SJCRH30 (cell line): ENCODE data around the gene PNPLA2. TPM values are rescaled to one million over a fixed set of nuclear protein-coding genes. Genes with fewer than 3 reads are reported as not detected.

Experiments used
- DNase-seq, 2 experiments: peaks; one replicate each; pipeline ENCODE4 v3.0.0-alpha.2; 2015 to 2020
- H3K27ac ChIP-seq: fragments of 250-450 bp; sonication (Bioruptor Pico); 2 replicates; pipeline ENCODE4 v1.5.1; 2020; ENCODE audit warnings: mild to moderate bottlenecking, moderate library complexity
- H3K27me3 ChIP-seq: fragments of 250-450 bp; sonication (Bioruptor Pico); 2 replicates; pipeline ENCODE4 v1.5.1; 2020; ENCODE audit warnings: mild to moderate bottlenecking, moderate library complexity
- H3K36me3 ChIP-seq: fragments of 250-450 bp; sonication (Bioruptor Pico); 2 replicates; pipeline ENCODE4 v1.5.1; 2020; ENCODE audit warnings: mild to moderate bottlenecking, moderate library complexity
- H3K4me1 ChIP-seq: fragments of 250-450 bp; sonication (Bioruptor Pico); 2 replicates; pipeline ENCODE4 v1.5.1; 2020; ENCODE audit warnings: mild to moderate bottlenecking, moderate library complexity
- H3K4me3 ChIP-seq: fragments of 250-450 bp; sonication (Bioruptor Pico); 2 replicates; pipeline ENCODE4 v1.5.1; 2020; ENCODE audit warnings: mild to moderate bottlenecking, moderate library complexity
- H3K9me3 ChIP-seq: fragments of 250-450 bp; sonication (Bioruptor Pico); replicated peaks from 2 replicates; pipeline ENCODE4 v1.5.1; 2020; ENCODE audit warnings: mild to moderate bottlenecking, moderate library complexity
- total RNA-seq: library from RNA; depleted of rRNA; stranded (reverse); fragments of >200 nt; shearing (Covaris generic); gene quantifications from 2 replicates; pipeline ENCODE4 v1.2.3, GENCODE V29; 2014; rRNA removed

PNPLA2 gene
- total RNA-seq = 16.5 and 19.6 TPM in 2 replicates

- Histone ChIP-seq H3K4me3 (peak within 1 kb of the TSS; percentile 89), H3K27me3 (no peaks in the 10 kb centered on the region), H3K9me3 (no peaks in the 10 kb centered on the region), H3K4me1 (peaks cover 19% of the 10 kb centered on the region), H3K36me3 (peaks cover 10% of the 10 kb centered on the region; the same call in 1 of the 2 replicates), H3K27ac (peak within 1 kb of the TSS; percentile 41; the same call in 1 of the 2 replicates)
- no peak for DNase-seq
Observed at GRCh38 chr11:818396-819128, at the start of gene PNPLA2. TSS of gene PNPLA2 (plus strand) at chr11:818914. CDS start at chr11:819719, 805 bp downstream.

GRCh38 chr11:769887-770641, 48.6 kb upstream of the PNPLA2 start:
- no peak for DNase-seq

GRCh38 chr11:770642-771616, 47.8 kb upstream of the PNPLA2 start:
- no peaks in the 10 kb centered on the region for H3K27me3 ChIP-seq
- no peak overlapping the region for H3K27ac ChIP-seq
- peaks cover 19% of the 10 kb centered on the region; the same call in 1 of the 2 replicates for H3K4me1 ChIP-seq
- no peak for DNase-seq
- peaks cover 24% of the 10 kb centered on the region for H3K36me3 ChIP-seq
- no peaks in the 10 kb centered on the region for H3K9me3 ChIP-seq
- H3K4me3 ChIP-seq = no peak overlapping the region

More at GRCh38 chr11:769887-770641, 48.6 kb upstream of the PNPLA2 start:
- Histone ChIP-seq H3K4me1 (peaks cover 13% of the 10 kb centered on the region; the same call in 1 of the 2 replicates), H3K4me3 (no peak overlapping the region), H3K9me3 (no peaks in the 10 kb centered on the region), H3K36me3 (peaks cover 29% of the 10 kb centered on the region), H3K27ac (no peak overlapping the region), H3K27me3 (no peaks in the 10 kb centered on the region)

GRCh38 chr11:771617-772204, 47.0 kb upstream of the PNPLA2 start:
- Histone ChIP-seq H3K27me3 (no peaks in the 10 kb centered on the region), H3K4me1 (peaks cover 19% of the 10 kb centered on the region; the same call in 1 of the 2 replicates), H3K27ac (no peak overlapping the region), H3K4me3 (no peak overlapping the region), H3K9me3 (no peaks in the 10 kb centered on the region), H3K36me3 (peaks cover 20% of the 10 kb centered on the region; the same call in 1 of the 2 replicates)
- DNase-seq = no peak

GRCh38 chr11:772429-773390, 46.0 kb upstream of the PNPLA2 start:
- peak; percentile 66 to 70 for DNase-seq
- Histone ChIP-seq H3K36me3 (peaks cover 20% of the 10 kb centered on the region; the same call in 1 of the 2 replicates), H3K27me3 (no peaks in the 10 kb centered on the region), H3K4me3 (no peak overlapping the region), H3K9me3 (no peaks in the 10 kb centered on the region), H3K4me1 (peaks cover 19% of the 10 kb centered on the region; the same call in 1 of the 2 replicates), H3K27ac (peak overlapping the region; percentile 71)

GRCh38 chr11:773425-773824, 45.3 kb upstream of the PNPLA2 start:
- Histone ChIP-seq H3K4me1 (peaks cover 19% of the 10 kb centered on the region; the same call in 1 of the 2 replicates), H3K27me3 (no peaks in the 10 kb centered on the region), H3K4me3 (no peak overlapping the region), H3K27ac (peak overlapping the region; percentile 71), H3K36me3 (peaks cover 20% of the 10 kb centered on the region; the same call in 1 of the 2 replicates), H3K9me3 (no peaks in the 10 kb centered on the region)
- no peak for DNase-seq

- H3K27me3 ChIP-seq = no peaks in the 10 kb centered on the region
- peak overlapping the region; percentile 71 for H3K27ac ChIP-seq
- H3K36me3 ChIP-seq = peaks cover 20% of the 10 kb centered on the region; the same call in 1 of the 2 replicates
- H3K4me3 ChIP-seq = no peak overlapping the region
- no peaks in the 10 kb centered on the region for H3K9me3 ChIP-seq
- DNase-seq = no peak
- H3K4me1 ChIP-seq = peaks cover 19% of the 10 kb centered on the region; the same call in 1 of the 2 replicates
Observed at GRCh38 chr11:773830-774229, 44.9 kb upstream of the PNPLA2 start.

- no peak overlapping the region for H3K27ac ChIP-seq
- peaks cover 20% of the 10 kb centered on the region; the same call in 1 of the 2 replicates for H3K36me3 ChIP-seq
- no peak overlapping the region for H3K4me3 ChIP-seq
- no peaks in the 10 kb centered on the region for H3K27me3 ChIP-seq
- no peak for DNase-seq
- H3K9me3 ChIP-seq = no peaks in the 10 kb centered on the region
- H3K4me1 ChIP-seq = peaks cover 19% of the 10 kb centered on the region; the same call in 1 of the 2 replicates
Observed at GRCh38 chr11:774873-775592, 43.7 kb upstream of the PNPLA2 start.

- H3K36me3 ChIP-seq = peaks cover 14% of the 10 kb centered on the region; the same call in 1 of the 2 replicates
- H3K4me1 ChIP-seq = peaks cover 19% of the 10 kb centered on the region; the same call in 1 of the 2 replicates
- no peak for DNase-seq
Observed at GRCh38 chr11:776263-776560, 42.5 kb upstream of the PNPLA2 start.

GRCh38 chr11:776561-777287, 42.0 kb upstream of the PNPLA2 start:
- H3K4me1 ChIP-seq = peaks cover 19% of the 10 kb centered on the region; the same call in 1 of the 2 replicates
- no peaks in the 10 kb centered on the region for H3K27me3 ChIP-seq
- no peaks in the 10 kb centered on the region for H3K9me3 ChIP-seq
- peak overlapping the region; percentile 99 for H3K4me3 ChIP-seq
- H3K27ac ChIP-seq = peak overlapping the region; percentile 66
- DNase-seq = peak; percentile 51 to 60
- peaks cover 9% of the 10 kb centered on the region; the same call in 1 of the 2 replicates for H3K36me3 ChIP-seq

More at GRCh38 chr11:776263-776560, 42.5 kb upstream of the PNPLA2 start:
- Histone ChIP-seq H3K27me3 (no peaks in the 10 kb centered on the region), H3K9me3 (no peaks in the 10 kb centered on the region), H3K27ac (peak overlapping the region; percentile 66), H3K4me3 (peak overlapping the region; percentile 99)

- Histone ChIP-seq H3K27ac (peak within 1 kb of the TSS; percentile 66), H3K4me1 (peaks cover 17% of the 10 kb centered on the region; the same call in 1 of the 2 replicates)
Observed at GRCh38 chr11:777288-778255, 41.1 kb upstream of the PNPLA2 start, which contains the start of gene GATD1. TSS of gene GATD1 (minus strand) at chr11:777487. CDS start at chr11:777462, 25 bp downstream.

More at GRCh38 chr11:777288-778255, 41.1 kb upstream of the PNPLA2 start, which contains the start of gene GATD1:
- DNase-seq = peak; percentile 89 to 91
- H3K27me3 ChIP-seq = no peaks in the 10 kb centered on the region
- H3K4me3 ChIP-seq = peak within 1 kb of the TSS; percentile 99
- no peaks in the 10 kb centered on the region for H3K9me3 ChIP-seq
- peaks cover 7% of the 10 kb centered on the region; the same call in 1 of the 2 replicates for H3K36me3 ChIP-seq
